Fibroblast of lung (primary cell): Measurements from ENCODE around the gene NPAS4.

Experiments used
- EZH2 ChIP-seq: IDR thresholded peaks from 2 replicates; pipeline ENCODE4 v1.5.1; 2012; ENCODE audit warnings: low read length, control low read depth, mild to moderate bottlenecking; ENCODE audit errors: missing control alignments
- TF ChIP-seq, protein P1 (sequence below), 2 donors: IDR thresholded peaks in 1 of 2; conservative IDR thresholded peaks in 1 of 2; 1 replicate in 1 of 2; 2 replicates in 1 of 2; pipeline ENCODE4 v1.5.1; 2011 to 2012; ENCODE audit warnings: low read length in 2 of 2, control low read depth in 1 of 2, inconsistent platforms in 1 of 2, low read depth in 1 of 2, mild to moderate bottlenecking in 1 of 2

DNA sequence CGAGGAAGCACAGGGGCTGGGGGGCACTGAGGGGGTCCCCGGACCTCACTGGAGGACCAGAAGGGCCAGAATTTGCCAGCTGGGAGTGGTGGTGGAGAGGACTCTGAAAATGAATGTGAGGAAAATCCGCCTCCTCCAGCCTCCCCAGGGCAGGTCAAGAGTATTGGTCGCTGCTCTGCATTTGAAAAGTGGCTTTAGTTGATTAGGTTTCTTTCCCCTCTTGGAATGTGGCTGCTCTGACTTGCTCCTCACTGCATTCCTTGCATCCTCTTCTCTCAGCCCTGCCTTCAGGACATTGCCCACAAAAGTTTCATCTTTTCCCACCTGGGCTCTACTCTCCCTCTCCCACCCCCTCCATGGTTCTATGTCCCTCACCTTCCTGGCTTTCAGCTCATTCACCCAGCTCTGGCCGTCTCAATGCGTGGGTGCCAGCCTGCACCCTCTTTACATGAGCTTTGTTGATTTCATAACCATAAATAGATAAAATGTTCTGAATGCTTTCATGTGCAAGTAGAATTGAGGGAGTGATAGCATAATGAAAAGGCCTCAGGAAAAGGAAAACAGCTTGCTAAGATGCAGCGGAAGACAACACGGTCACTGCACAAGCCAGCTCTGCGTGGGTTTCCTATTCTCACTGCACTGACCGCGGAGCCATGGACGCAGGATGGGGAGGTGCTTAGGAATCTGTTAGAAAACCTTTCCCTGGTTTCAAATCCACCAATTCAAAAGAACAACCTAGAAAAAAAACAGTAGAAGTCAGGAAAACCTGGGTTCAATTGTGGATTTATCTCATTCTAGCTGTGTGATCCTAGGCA, 6.5 kb upstream of the NPAS4 start:
- TF ChIP-seq, protein P1, sequence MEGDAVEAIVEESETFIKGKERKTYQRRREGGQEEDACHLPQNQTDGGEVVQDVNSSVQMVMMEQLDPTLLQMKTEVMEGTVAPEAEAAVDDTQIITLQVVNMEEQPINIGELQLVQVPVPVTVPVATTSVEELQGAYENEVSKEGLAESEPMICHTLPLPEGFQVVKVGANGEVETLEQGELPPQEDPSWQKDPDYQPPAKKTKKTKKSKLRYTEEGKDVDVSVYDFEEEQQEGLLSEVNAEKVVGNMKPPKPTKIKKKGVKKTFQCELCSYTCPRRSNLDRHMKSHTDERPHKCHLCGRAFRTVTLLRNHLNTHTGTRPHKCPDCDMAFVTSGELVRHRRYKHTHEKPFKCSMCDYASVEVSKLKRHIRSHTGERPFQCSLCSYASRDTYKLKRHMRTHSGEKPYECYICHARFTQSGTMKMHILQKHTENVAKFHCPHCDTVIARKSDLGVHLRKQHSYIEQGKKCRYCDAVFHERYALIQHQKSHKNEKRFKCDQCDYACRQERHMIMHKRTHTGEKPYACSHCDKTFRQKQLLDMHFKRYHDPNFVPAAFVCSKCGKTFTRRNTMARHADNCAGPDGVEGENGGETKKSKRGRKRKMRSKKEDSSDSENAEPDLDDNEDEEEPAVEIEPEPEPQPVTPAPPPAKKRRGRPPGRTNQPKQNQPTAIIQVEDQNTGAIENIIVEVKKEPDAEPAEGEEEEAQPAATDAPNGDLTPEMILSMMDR (conservative IDR thresholded peaks at IDR 0.05 in 1 of 2, IDR thresholded peaks at IDR 0.05 in 1 of 2; ENCODE audit: low read depth in 1 of 2, low read length in 2 of 2): no peak
- no peak for TF ChIP-seq EZH2
